Dendritic cell treated with granulocyte-macrophage colony-stimulating factor and Interleukin-4, amounts not matched to agents 40 ng/mL and 50 ng/mL, for 4 days (primary cell): ENCODE results near the gene HRH1.
A peak's percentile ranks its signal among the peaks of the same experiment; 100 is the strongest.

Experiments
- H3K27ac Mint-ChIP-seq: one replicate; pipeline ENCODE4 v1.8.0; 2022; ENCODE audit warnings: mild to moderate bottlenecking, mixed read lengths
- H3K27me3 Mint-ChIP-seq: one replicate; pipeline ENCODE4 v1.8.0; 2022; ENCODE audit warnings: mild to moderate bottlenecking, mixed read lengths
- H3K36me3 Mint-ChIP-seq: one replicate; pipeline ENCODE4 v1.8.0; 2022; ENCODE audit warnings: low read depth, mixed read lengths
- H3K4me1 Mint-ChIP-seq: one replicate; pipeline ENCODE4 v1.8.0; 2022; ENCODE audit warnings: low read depth, mixed read lengths
- H3K4me3 Mint-ChIP-seq: one replicate; pipeline ENCODE4 v1.8.0; 2022; ENCODE audit warnings: mild to moderate bottlenecking, moderate library complexity, mixed read lengths
- H3K9me3 Mint-ChIP-seq: one replicate; pipeline ENCODE4 v1.8.0; 2022; ENCODE audit warnings: mixed read lengths
- intact Hi-C: fragments of 100-400 bp; cut with micrococcal nuclease; formaldehyde crosslinking; loops from one replicate; pipeline ENCODE4 v1.15.0; 2022

Gene HRH1

GRCh38 chr3:11258958-11259357 is 104.7 kb downstream of the HRH1 start:
- no peak overlapping the region for H3K27ac Mint-ChIP-seq

DNA sequence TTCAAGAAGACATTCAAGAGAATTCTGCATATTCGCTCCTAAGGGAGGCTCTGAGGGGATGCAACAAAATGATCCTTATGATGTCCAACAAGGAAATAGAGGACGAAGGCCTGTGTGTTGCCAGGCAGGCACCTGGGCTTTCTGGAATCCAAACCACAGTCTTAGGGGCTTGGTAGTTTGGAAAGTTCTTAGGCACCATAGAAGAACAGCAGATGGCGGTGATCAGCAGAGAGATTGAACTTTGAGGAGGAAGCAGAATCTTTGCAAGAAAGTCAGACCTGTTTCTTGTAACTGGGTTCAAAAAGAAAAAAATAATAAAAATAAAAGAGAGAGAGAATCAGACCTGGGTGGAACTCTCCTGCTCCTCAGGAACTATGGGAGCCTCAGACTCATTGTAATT is 106.2 kb downstream of the HRH1 start:
- intact Hi-C loops = no loop called here

More at GRCh38 chr3:11258958-11259357, 104.7 kb downstream of the HRH1 start:
- H3K4me1 Mint-ChIP-seq = peaks cover 22% of the 10 kb centered on the region
- peaks cover 9% of the 10 kb centered on the region for H3K9me3 Mint-ChIP-seq
- peaks cover 96% of the 10 kb centered on the region for H3K36me3 Mint-ChIP-seq
- intact Hi-C loops = loop anchor here (5.0 kb wide), 1 partner anchor 68 kb away; no protein-coding TSS in a partner anchor
- H3K27me3 Mint-ChIP-seq = no peaks in the 10 kb centered on the region
- H3K4me3 Mint-ChIP-seq = no peak overlapping the region

GRCh38 chr3:11269007-11269406 is 114.7 kb downstream of the HRH1 start:
- intact Hi-C loops = no loop called here

More for the DNA sequence above, 106.2 kb downstream of the HRH1 start:
- peaks cover 9% of the 10 kb centered on the region for H3K4me1 Mint-ChIP-seq
- H3K36me3 Mint-ChIP-seq = peaks cover 90% of the 10 kb centered on the region
- H3K27me3 Mint-ChIP-seq = no peaks in the 10 kb centered on the region
- no peaks in the 10 kb centered on the region for H3K9me3 Mint-ChIP-seq
- no peak overlapping the region for H3K27ac Mint-ChIP-seq
- no peak overlapping the region for H3K4me3 Mint-ChIP-seq

GRCh38 chr3:11271986-11272904 is 118.0 kb downstream of the HRH1 start, which contains the start of gene ATG7:
Gene ATG7 (plus strand): TSS chr3:11272397. CDS start chr3:11298696, 26,299 bp downstream.
- Mint-ChIP-seq H3K9me3 (peaks cover 21% of the 10 kb centered on the region), H3K27ac (peak within 1 kb of the TSS; percentile 96), H3K36me3 (peaks cover 39% of the 10 kb centered on the region), H3K4me1 (peaks cover 55% of the 10 kb centered on the region), H3K4me3 (peak within 1 kb of the TSS; percentile 79), H3K27me3 (no peaks in the 10 kb centered on the region)
- intact Hi-C loops = loop anchor here (5.0 kb wide), 1 partner anchor 35 kb away; no protein-coding TSS in a partner anchor

More at GRCh38 chr3:11269007-11269406, 114.7 kb downstream of the HRH1 start:
- H3K4me3 Mint-ChIP-seq = no peak overlapping the region
- peaks cover 2% of the 10 kb centered on the region for H3K9me3 Mint-ChIP-seq
- H3K4me1 Mint-ChIP-seq = peaks cover 24% of the 10 kb centered on the region
- H3K36me3 Mint-ChIP-seq = peaks cover 16% of the 10 kb centered on the region
- no peaks in the 10 kb centered on the region for H3K27me3 Mint-ChIP-seq
- no peak overlapping the region for H3K27ac Mint-ChIP-seq

GRCh38 chr3:11272906-11273574 is 118.7 kb downstream of the HRH1 start:
- Mint-ChIP-seq H3K9me3 (peaks cover 25% of the 10 kb centered on the region), H3K4me1 (peaks cover 53% of the 10 kb centered on the region), H3K27ac (peak overlapping the region; percentile 96), H3K4me3 (peak overlapping the region; percentile 79), H3K27me3 (no peaks in the 10 kb centered on the region), H3K36me3 (peaks cover 44% of the 10 kb centered on the region)
- intact Hi-C loops = loop anchor here (5.0 kb wide), 1 partner anchor 34 kb away; no protein-coding TSS in a partner anchor

- H3K36me3 Mint-ChIP-seq = peaks cover 51% of the 10 kb centered on the region
- H3K4me3 Mint-ChIP-seq = peak overlapping the region; percentile 79
- peak overlapping the region; percentile 96 for H3K27ac Mint-ChIP-seq
- intact Hi-C loops = loop anchor here (1.0 to 5.0 kb wide), 2 partner anchors 15 to 33 kb away; no protein-coding TSS in a partner anchor
- peaks cover 60% of the 10 kb centered on the region for H3K4me1 Mint-ChIP-seq
- H3K9me3 Mint-ChIP-seq = peaks cover 25% of the 10 kb centered on the region
- H3K27me3 Mint-ChIP-seq = no peaks in the 10 kb centered on the region
Measured at GRCh38 chr3:11273891-11274291, 119.6 kb downstream of the HRH1 start.

GRCh38 chr3:11274566-11275142 is 120.4 kb downstream of the HRH1 start:
- H3K4me3 Mint-ChIP-seq = peak overlapping the region; percentile 79
- H3K4me1 Mint-ChIP-seq = peaks cover 65% of the 10 kb centered on the region
- no peaks in the 10 kb centered on the region for H3K27me3 Mint-ChIP-seq
- H3K9me3 Mint-ChIP-seq = peaks cover 25% of the 10 kb centered on the region
- intact Hi-C loops = loop anchor here (1.0 to 5.0 kb wide), 2 partner anchors 15 to 33 kb away; no protein-coding TSS in a partner anchor
- H3K27ac Mint-ChIP-seq = peak overlapping the region; percentile 96
- H3K36me3 Mint-ChIP-seq = peaks cover 51% of the 10 kb centered on the region

GRCh38 chr3:11275926-11276325 is 121.6 kb downstream of the HRH1 start:
- H3K4me1 Mint-ChIP-seq = peaks cover 68% of the 10 kb centered on the region

DNA sequence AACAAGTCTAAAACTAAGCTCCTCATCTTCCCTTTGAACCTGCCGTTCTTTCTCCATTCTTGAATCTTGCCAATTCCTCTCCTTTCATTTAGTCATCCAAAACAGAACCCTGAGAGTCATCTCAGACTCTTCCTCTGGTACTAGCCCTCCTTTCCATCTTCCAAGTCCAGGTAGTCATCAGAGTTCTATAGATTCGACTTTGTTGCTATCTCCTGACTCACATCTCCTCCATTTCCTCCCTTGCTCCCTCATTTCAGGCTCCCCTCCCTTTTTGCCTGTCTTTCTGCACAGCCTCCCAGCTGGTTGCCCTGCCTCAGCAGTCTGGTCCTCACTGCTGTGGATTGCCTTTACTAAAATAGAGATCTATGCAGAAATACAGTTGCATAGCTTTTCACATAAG is 122.6 kb downstream of the HRH1 start:
- H3K27ac Mint-ChIP-seq = peak overlapping the region; percentile 44
- H3K9me3 Mint-ChIP-seq = peaks cover 25% of the 10 kb centered on the region
- intact Hi-C loops = no loop called here
- no peak overlapping the region for H3K4me3 Mint-ChIP-seq
- H3K27me3 Mint-ChIP-seq = no peaks in the 10 kb centered on the region
- peaks cover 68% of the 10 kb centered on the region for H3K36me3 Mint-ChIP-seq
- H3K4me1 Mint-ChIP-seq = peaks cover 67% of the 10 kb centered on the region

More at GRCh38 chr3:11275926-11276325, 121.6 kb downstream of the HRH1 start:
- peak overlapping the region; percentile 15 for H3K27ac Mint-ChIP-seq
- intact Hi-C loops = no loop called here
- no peak overlapping the region for H3K4me3 Mint-ChIP-seq
- peaks cover 59% of the 10 kb centered on the region for H3K36me3 Mint-ChIP-seq
- no peaks in the 10 kb centered on the region for H3K27me3 Mint-ChIP-seq
- peaks cover 25% of the 10 kb centered on the region for H3K9me3 Mint-ChIP-seq

DNA sequence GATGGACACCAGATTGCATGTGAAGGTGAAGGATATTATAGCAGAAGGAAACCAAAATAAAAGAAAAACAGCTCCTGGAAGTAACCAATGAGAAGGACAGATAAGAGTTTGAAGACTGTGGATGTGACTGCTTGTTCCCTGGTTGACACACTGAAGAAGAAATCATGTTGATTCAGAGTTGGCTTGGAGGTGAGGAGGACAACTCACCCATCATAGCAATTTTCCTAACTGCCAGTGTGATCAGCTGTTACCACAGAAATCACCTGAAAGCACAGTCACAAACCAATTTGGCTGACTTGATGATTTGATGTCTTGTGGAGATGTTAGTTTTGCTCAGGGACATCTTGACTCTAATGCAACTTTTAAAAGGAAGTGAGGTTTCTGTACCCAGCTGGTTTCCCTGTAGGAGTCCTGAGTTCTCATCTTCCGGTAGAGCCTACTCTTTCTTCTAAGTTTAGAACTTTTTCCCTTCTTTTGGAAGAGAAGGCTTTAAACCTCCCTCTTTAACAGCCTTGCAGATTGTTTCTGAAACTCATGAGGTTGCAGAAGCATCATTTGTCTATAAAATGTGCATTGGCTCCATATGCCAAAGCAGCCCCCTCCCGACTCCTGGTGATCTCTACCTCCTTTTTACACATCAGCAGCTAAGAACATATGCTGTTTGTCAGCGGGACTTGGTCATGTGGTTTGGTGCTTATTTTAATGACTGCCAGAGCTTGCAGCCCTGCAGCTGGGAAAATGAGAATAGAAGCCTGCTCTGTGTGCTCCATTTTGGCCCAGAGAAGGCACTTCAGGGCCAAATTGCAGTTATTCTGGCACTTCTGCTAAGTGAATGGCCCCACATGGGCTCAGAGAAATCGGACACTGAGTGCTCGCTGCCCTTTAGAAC is 128.2 kb downstream of the HRH1 start:
- Mint-ChIP-seq H3K27ac (peak overlapping the region; percentile 79), H3K27me3 (no peaks in the 10 kb centered on the region), H3K4me3 (no peak overlapping the region), H3K9me3 (peaks cover 2% of the 10 kb centered on the region), H3K4me1 (peaks cover 60% of the 10 kb centered on the region), H3K36me3 (peaks cover 77% of the 10 kb centered on the region)
- intact Hi-C loops = no loop called here

GRCh38 chr3:11283139-11283475 is 128.8 kb downstream of the HRH1 start:
- H3K27me3 Mint-ChIP-seq = no peaks in the 10 kb centered on the region
- H3K4me3 Mint-ChIP-seq = no peak overlapping the region
- intact Hi-C loops = no loop called here
- H3K27ac Mint-ChIP-seq = peak overlapping the region; percentile 79
- H3K36me3 Mint-ChIP-seq = peaks cover 76% of the 10 kb centered on the region
- no peaks in the 10 kb centered on the region for H3K9me3 Mint-ChIP-seq
- H3K4me1 Mint-ChIP-seq = peaks cover 64% of the 10 kb centered on the region

GRCh38 chr3:11284011-11284410 is 129.7 kb downstream of the HRH1 start:
- peak overlapping the region; percentile 79 for H3K27ac Mint-ChIP-seq
- no peaks in the 10 kb centered on the region for H3K27me3 Mint-ChIP-seq
- H3K9me3 Mint-ChIP-seq = no peaks in the 10 kb centered on the region
- H3K36me3 Mint-ChIP-seq = peaks cover 69% of the 10 kb centered on the region
- H3K4me3 Mint-ChIP-seq = no peak overlapping the region
- intact Hi-C loops = no loop called here
- peaks cover 65% of the 10 kb centered on the region for H3K4me1 Mint-ChIP-seq

DNA sequence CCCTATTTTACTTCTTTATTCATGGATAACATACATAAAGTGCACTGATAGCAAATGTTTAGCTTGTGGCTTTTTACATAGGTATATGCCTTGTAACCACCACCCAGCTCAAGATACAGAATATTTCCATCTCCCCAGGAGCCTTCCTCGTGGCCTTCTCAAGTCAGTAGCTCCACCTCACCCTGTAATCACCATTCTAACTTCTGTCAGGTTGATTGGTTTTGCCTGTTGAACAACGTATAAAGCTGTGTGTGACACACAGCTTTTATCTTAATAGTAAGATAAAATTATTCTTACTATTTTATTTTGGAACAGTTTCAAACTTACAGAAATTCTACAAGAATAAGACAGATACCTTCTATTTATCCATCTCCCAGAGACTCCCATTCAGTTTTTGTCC is 131.2 kb downstream of the HRH1 start:
- Mint-ChIP-seq H3K36me3 (peaks cover 66% of the 10 kb centered on the region), H3K27me3 (no peaks in the 10 kb centered on the region), H3K9me3 (no peaks in the 10 kb centered on the region), H3K4me3 (no peak overlapping the region), H3K4me1 (peaks cover 73% of the 10 kb centered on the region), H3K27ac (peak overlapping the region; percentile 86)
- intact Hi-C loops = no loop called here
